Stimulated activated CD4-positive, alpha-beta T cell treated with anti-CD3 and anti-CD28 coated beads, Interleukin-1b, Interleukin-23, amount 100 ng/mL, for 4 hours (primary cell): Measurements from ENCODE around the gene SMYD3.
"Not testable (repeated sequence)": the region's sequence is repeated elsewhere in the genome, so short reads cannot be mapped to it uniquely, and the experiment has no call there.

Experiments used
- DNase-seq, 2 donors: peaks; one replicate each; pipeline ENCODE4 v3.0.0-alpha.2; 2020; ENCODE audit warnings: low read depth in 2 of 2

The SMYD3 gene

DNA sequence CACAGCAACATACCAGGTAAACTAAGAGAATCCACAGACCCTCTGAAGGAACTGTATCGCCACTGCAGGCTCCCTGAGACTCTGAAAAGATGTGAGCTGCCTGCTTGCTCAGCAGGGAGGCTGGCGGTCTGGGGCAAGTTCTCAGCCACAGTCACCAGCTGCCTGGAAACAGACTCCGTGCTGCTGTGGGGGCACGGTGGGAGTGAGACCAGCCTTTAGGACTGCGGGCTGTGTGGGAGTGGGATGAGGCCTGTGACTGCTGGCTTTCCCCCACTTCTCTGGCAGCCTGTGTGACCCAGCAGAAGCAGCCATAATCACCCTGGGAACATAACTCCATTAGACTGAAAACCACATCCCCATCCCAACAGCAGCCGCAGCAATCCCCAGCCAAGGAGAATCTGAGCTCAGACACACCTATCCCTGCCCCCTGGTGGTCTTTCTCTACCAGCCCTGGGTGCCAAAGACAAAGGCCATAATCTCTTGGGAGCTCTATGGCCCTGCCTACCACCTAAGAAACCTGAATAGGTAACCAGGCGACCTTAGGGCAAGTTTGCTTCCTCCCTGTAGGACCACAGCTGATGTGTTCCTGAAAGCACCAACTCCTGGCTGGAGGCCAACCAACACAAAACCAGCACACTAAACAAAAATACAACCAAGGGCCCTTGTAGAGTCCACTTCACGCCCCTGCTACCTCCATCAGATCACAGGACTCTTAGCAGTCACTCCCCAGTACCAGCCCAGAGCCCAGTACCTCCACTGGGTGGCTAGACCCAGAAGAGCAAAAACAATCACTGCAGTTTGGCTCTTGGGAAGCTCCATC, 151.5 kb downstream of the SMYD3 start:
- DNase-seq, result no peak

GRCh38 chr1:246351721-246352120, 155.4 kb downstream of the SMYD3 start:
- DNase-seq, result no peak

DNA sequence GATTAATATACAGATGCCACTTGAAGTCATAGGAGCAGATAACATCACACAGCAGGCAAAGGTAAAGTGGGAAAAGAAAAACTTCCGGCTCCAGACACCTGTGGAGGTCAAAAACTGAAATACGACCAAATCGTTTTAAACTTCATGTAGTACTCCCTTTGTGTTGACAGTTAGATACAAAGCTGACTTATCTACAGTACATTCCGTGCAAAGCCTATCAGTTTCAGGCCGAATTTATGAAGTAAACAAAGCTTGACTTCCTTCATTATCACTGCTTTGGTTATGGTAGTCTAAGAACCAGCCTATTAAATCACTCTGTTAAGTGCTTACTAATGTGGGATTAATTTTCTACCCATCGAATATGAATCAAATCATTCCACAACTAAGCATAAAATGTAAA, 156.3 kb downstream of the SMYD3 start:
- no peak for DNase-seq

- no peak for DNase-seq
Measured at GRCh38 chr1:246343937-246344336, 163.1 kb downstream of the SMYD3 start.

DNA sequence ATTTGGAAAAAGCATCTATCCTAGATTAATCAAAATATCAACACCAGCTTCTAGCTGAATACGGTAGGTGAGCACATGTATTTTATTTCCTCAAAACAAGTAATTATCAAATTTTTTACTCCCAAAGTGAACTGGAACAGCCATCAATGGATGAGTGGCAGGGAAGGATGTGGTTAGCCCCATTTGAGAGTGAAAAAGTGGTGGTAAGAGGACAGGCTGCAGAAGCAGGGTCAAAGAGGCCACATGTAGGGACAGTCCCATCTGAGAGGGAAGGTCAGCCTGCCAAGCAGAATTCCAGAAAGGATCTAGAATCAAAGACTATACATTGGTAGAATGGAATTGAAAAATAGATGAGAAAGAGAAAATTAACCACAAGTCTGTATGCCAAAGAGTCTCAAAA, 163.8 kb downstream of the SMYD3 start:
- DNase-seq, result no peak

DNA sequence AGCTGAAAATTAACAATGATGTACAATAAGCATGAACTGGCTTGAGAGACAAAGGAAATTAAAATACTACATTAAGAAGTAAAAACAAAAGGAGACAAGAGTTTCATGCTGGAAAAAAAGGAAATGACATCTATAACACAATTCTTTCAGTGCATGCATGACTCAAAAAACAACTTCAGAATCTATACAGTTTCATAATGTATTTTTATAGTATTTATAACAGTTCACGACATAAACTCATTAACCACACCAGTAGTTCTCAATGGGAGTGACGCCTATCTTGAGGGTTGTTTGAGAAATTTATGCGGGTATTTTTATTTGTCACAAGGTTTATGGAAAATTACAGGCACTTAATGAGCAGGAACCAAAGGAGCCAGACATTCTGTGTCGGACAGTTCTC, 168.5 kb downstream of the SMYD3 start:
- DNase-seq, result no peak

DNA sequence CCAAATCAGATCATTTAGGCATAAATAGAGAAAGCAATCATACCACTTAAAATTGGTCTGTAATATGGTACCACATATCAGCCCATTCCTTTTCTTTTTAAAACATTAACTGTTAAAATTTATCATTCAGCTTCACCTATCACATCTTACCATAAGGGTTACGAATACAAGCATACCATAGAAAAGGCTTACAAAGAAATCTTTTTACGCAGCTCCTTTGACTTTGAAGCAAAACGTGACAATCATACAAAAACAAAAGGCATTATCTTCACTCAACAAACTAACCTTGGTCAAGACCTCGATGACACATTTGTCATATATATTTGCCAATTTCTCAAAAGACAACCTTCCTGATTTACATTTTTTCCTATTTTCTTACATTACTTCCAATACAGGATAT, 169.0 kb downstream of the SMYD3 start:
- DNase-seq, result no peak

GRCh38 chr1:246335151-246335550, 171.9 kb downstream of the SMYD3 start:
- no peak for DNase-seq

DNA sequence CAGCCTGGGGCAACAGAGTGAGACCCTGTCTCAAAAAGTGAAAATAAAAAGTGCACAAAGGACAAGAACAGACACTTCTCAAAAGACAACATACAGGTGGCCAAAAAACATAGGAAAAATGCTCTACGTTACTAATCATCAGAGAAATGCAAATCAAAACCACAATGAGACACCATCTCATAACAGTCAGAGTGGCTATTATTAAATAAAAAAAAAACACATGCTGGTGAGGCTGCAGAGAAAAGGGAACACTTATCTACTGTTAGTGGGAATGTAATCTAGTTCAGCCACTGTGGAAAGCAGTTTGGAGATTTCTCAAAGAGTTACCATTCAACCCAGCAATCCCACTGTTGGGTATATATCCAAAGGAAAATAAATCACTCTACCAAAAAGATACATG, 173.2 kb downstream of the SMYD3 start:
- DNase-seq, result no peak

- no peak for DNase-seq
Measured at GRCh38 chr1:246332078-246332477, 175.0 kb downstream of the SMYD3 start.

DNA sequence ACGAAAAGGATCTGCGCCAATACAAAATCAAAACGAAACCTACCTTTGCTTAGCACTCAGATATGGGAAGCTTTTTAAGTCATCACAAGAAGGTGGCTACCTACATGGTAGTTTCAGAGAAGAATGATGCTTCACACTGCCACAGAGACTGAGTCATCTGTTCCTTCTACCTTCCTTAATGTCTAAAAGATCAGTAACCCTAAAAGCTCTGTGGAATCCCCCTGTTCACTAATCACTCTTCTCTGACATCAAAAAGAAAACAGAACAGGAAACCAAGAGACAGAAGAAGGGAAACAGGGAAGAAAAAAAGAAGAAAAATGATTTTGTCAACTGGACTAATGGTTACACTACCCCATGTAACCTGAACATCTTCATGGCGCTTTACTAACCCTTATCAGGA, 177.2 kb downstream of the SMYD3 start:
- DNase-seq, result peak in 1 of 2 donors; percentile 9

DNA sequence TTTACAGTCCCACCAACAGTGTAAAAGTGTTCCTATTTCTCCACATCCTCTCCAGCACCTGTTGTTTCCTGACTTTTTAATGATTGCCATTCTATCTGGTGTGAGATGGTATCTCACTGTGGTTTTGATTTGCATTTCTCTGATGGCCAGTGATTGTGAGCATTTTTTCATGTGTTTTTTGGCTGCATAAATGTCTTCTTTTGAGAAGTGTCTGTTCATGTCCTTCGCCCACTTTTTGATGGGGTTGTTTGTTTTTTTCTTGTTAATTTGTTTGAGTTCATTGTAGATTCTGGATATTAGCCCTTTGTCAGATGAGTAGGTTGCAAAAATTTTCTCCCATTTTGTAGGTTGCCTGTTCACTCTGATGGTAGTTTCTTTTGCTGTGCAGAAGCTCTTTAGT, 177.8 kb downstream of the SMYD3 start:
- DNase-seq, result not testable (repeated sequence)

DNA sequence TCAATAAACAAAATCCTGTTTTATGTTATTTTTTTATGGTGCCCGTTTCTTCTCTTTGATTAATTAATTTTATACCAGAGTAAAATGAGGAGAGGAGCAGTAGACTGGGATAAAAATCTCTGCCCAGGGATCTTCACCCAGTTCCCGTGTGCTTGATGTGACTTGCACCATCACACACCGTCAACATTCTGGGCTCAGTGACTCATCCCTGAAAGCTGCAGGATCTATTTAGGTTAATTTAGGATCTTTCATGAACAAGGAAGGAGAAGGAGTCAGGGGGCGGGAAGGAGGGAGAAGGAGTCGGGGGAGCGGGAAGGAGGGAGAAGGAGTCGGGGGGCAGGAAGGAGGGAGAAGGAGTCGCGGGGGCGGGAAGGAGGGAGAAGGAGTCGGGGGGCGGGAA, 182.4 kb downstream of the SMYD3 start:
- DNase-seq, result no peak

DNA sequence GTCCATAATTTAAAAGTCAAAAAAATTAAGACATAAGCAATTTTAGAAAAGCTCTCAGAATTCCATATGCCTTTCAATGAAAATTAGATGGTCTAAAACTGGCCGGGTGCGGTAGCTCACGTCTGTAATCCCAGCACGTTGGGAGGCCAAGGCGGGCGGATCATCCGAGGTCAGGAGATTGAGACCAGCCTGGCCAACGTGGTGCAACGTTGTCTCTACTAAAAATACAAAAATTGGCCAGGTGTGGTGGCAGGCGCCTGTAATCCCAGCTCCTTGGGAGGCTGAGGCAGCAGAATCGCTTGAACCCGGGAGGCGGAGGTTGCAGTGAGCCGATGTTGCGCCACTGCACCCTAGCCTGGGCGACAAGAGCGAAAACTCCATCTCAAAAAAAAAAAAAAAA, 183.0 kb downstream of the SMYD3 start:
- not testable (repeated sequence) for DNase-seq

GRCh38 chr1:246320286-246320685, 186.8 kb downstream of the SMYD3 start:
- no peak for DNase-seq

DNA sequence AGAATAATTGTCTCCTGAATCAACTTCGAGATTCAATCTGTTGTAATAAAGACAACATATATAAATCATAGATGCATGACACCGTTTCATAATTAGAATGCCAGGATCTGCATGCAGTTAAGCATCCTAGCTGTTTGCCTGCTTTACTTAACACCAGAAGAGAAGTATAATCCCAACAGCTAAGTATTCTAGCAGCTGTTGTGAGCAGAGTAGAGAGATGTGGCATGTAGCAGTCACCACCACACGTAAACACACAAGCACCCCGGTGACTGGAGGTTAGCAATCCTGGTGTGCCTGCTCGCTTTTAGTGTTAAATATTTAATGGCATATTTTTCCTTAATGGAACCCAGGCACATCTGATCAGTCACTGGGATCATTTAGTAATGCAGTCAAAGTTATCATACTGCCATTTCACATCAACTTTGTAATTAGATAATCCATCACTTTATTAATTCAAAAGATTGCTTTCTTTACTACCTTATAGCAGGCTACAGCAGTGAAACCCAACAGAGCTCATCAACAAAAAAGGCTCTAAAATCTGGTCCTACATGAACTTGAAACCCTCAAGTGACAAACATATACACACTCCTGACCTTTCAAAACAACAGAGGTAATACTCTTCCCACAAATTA, 187.9 kb downstream of the SMYD3 start:
- no peak for DNase-seq

DNA sequence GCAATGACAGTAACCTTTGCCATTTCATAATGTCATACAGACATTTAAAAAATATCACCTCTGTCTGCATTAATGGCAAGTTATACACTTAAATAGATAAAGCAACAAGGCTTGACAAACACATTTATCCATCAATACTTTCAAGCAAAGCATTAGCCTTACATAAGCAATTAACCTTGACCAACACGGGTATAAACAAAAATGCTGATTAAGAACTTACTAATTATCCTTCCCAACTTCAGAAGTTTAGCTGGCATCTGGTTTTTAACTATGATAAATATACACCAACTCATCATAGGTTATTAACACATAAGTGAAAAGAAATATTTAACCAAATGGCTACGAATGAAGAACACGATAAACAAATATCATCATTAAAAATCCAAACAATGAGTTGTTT, 188.5 kb downstream of the SMYD3 start:
- no peak for DNase-seq

- no peak for DNase-seq
Measured at GRCh38 chr1:246318036-246318359, 189.1 kb downstream of the SMYD3 start.

- DNase-seq, result no peak
Measured at GRCh38 chr1:246317332-246318035, 189.6 kb downstream of the SMYD3 start.

- DNase-seq, result no peak
Measured at GRCh38 chr1:246311461-246311860, 195.6 kb downstream of the SMYD3 start.

GRCh38 chr1:246309247-246309884, 197.7 kb downstream of the SMYD3 start:
- no peak for DNase-seq

DNA sequence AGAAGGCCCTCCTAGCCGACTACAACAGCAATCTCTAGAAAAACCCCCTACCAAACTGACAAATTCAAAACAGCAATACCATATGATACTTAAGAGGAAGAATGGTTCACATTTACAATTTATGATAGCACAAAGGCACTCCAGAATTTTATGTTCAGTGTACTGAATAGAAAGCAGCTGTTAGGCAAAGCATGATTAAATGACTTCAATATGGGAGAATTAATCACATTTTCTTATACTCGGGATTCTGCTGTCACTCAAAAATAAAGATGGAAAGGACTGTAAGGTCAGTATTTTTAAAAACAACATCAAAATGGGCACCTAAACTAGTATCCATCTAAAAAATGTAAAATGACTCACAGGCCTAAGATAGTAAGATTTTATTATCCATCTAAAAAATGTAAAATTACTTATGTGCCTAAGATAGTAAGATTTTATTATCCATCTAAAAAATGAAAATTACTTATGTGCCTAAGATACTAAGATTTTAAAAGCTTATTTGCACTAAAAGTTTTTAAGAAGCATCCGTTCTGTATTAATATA, 198.5 kb downstream of the SMYD3 start:
- no peak for DNase-seq
